Activated CD4-positive, alpha-beta T cell treated with anti-CD3 and anti-CD28 coated beads, Interleukin-2, amount 10 ng/mL, durations not matched to agents 24 days and 14 days (primary cell): ENCODE results near the gene B3GNT4. TPM values are rescaled to one million over a fixed set of nuclear protein-coding genes. Genes with fewer than 3 reads are reported as not detected.
"Not testable (repeated sequence)": the region's sequence is repeated elsewhere in the genome, so short reads cannot be mapped to it uniquely, and the experiment has no call there.

Experiments
- DNase-seq: peaks from one replicate; pipeline ENCODE4 v3.0.0; 2022
- H3K27ac Mint-ChIP-seq: one replicate; pipeline ENCODE4 v1.8.0; 2022; ENCODE audit warnings: mild to moderate bottlenecking, mixed read lengths
- H3K27me3 Mint-ChIP-seq: one replicate; pipeline ENCODE4 v1.8.0; 2022; ENCODE audit warnings: mixed read lengths
- H3K36me3 Mint-ChIP-seq: one replicate; pipeline ENCODE4 v1.8.0; 2022; ENCODE audit warnings: low read depth, mild to moderate bottlenecking, mixed read lengths
- H3K4me1 Mint-ChIP-seq: one replicate; pipeline ENCODE4 v1.8.0; 2021; ENCODE audit warnings: mixed read lengths
- H3K4me3 Mint-ChIP-seq: one replicate; pipeline ENCODE4 v1.8.0; 2022; ENCODE audit warnings: mild to moderate bottlenecking, moderate library complexity, mixed read lengths
- H3K9me3 Mint-ChIP-seq: one replicate; pipeline ENCODE4 v1.8.0; 2021; ENCODE audit warnings: mixed read lengths
- intact Hi-C: fragments of 100-400 bp; cut with micrococcal nuclease; formaldehyde crosslinking; loops from one replicate; pipeline ENCODE4 v1.15.1; 2023
- total RNA-seq: library from RNA; stranded (reverse); gene quantifications from 2 replicates; pipeline ENCODE4 v1.2.3, GENCODE V29; 2022

Gene B3GNT4
- total RNA-seq, 1 donor from 2014 or later = 1.0 TPM

DNA sequence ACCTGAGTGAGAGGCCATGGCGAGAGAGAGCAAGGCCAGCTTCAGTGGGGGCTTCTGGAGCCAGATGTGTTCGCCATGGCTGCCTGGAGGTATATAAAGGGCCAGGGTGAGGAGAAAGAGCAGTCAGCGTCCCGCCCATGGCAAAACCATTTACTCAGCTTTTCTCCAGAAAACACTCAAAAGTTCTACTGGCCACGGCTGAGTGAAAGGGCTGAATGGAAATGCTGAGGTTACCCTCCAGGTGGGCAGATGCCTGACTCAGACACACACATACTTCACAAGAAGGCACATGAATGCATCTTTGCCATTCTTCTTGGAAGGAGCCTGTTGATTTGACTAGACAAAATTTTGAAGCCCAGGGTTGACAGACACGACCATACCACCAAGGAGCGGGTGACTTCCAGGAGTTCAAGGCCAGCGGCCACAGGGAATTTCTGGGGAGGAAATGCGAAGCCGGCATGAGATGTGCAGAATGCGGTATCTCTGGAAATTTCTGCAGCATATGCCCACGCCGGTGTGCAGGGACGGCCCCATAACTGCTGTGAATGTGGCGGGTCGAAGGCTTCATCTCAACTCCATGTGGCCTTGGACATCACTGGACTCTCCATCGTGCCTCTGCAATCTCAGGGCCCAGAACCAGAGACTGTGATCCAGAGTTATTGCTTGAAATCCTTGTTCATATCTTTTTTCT, 29.2 kb upstream of the B3GNT4 start, which contains the start of gene IL31:
Gene IL31 (minus strand): TSS at position 67 of the 691 bp plus-strand sequence. CDS start 49 bp downstream, at position 18.
- no peak within 1 kb of the TSS for H3K27ac Mint-ChIP-seq
- H3K4me1 Mint-ChIP-seq = no peaks in the 10 kb centered on the region
- H3K36me3 Mint-ChIP-seq = no peaks in the 10 kb centered on the region
- intact Hi-C loops = no loop called here
- H3K27me3 Mint-ChIP-seq = peaks cover 6% of the 10 kb centered on the region
- no peak within 1 kb of the TSS for H3K4me3 Mint-ChIP-seq
- no peaks in the 10 kb centered on the region for H3K9me3 Mint-ChIP-seq
- DNase-seq = no peak

DNA sequence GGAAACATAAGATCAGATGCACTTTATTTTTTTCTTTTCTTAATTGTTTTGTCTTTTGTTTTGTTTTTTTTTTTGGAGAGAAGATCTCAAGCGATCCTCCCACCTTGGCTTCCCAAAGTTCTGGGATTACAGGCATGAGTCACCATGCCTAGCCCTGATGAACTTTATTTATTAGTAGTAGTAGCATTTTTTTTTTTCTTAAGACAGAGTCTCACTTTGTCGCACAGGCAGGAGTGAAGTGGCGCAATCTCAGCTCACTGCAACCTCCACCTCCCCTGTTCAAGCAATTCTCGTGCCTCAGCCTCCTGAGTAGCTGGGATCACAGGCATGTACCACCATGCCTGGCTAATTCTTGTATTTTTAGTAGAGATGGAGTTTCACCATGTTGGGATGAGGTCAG, 27.0 kb upstream of the B3GNT4 start:
- H3K9me3 Mint-ChIP-seq, H3K4me1 Mint-ChIP-seq, H3K27me3 Mint-ChIP-seq, H3K36me3 Mint-ChIP-seq, intact Hi-C loops, H3K4me3 Mint-ChIP-seq, H3K27ac Mint-ChIP-seq, DNase-seq: not testable (repeated sequence)

DNA sequence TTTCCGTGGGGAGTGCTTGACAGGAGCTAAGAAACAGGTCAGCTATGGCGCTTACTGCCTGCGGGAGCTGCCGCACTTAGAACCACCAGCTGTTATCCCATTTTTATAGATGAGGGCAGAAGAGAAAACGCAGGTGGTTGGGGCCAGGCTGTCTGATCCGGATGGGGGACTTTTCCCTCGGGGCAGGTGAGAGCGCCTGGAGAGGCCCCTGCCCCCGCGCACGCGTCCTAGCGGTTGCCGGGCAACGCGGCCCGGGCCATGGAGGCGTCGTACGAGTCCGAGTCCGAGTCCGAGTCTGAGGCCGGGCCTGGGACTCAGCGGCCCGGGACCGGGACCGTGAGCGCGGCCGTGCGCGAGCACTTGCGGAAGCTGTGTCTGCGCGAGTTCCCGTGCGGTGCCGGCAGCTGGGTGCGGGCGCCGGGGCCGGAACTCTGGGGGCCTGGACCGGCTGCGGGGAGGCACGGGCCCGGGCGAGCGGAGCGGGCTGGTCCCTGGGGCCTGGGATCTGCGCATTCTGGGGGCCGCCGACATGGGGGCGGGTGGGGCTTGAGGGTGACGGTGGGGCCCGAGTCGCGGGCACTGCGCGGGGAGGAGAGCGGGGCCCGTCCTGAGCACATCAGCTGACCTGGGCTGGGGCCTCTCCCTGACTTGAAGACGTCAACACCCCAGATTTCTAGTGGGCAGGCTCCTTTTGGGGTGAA, 20.5 kb upstream of the B3GNT4 start, which contains the start of gene LRRC43:
Gene LRRC43 (plus strand): TSS at position 237 of the 701 bp plus-strand sequence. CDS start 22 bp downstream, at position 259.
- Mint-ChIP-seq H3K4me3 (peak within 1 kb of the TSS; percentile 82), H3K27me3 (peaks cover 25% of the 10 kb centered on the region), H3K27ac (no peak within 1 kb of the TSS), H3K9me3 (no peaks in the 10 kb centered on the region), H3K4me1 (peaks cover 10% of the 10 kb centered on the region), H3K36me3 (no peaks in the 10 kb centered on the region)
- intact Hi-C loops = loop anchor here (2.0 kb wide), 1 partner anchor 16 kb away; no protein-coding TSS in a partner anchor
- DNase-seq = peak; percentile 82

DNA sequence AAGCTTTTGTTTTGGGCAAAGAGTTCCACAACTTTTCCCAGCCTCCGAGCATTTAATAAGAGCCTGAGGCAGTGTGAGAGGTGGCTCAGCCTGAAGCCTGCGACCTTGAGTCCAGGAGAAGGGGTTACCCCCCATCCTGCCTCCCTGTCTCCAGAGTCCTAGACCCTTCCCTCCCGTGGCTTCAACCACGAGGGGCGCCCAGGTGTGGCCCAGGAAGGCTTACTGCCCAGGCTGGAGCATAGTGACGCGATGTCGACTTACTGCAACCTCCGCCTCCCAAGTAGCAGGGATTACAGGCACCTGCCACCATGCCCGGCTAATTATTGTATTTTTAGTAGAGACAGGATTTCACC, 19.9 kb upstream of the B3GNT4 start:
- intact Hi-C loops = loop anchor here (2.0 kb wide), 1 partner anchor 17 kb away; no protein-coding TSS in a partner anchor
- no peaks in the 10 kb centered on the region for H3K36me3 Mint-ChIP-seq
- H3K27me3 Mint-ChIP-seq = peaks cover 25% of the 10 kb centered on the region
- H3K9me3 Mint-ChIP-seq = no peaks in the 10 kb centered on the region
- no peak for DNase-seq
- peak overlapping the region; percentile 51 for H3K4me3 Mint-ChIP-seq
- peaks cover 10% of the 10 kb centered on the region for H3K4me1 Mint-ChIP-seq
- H3K27ac Mint-ChIP-seq = no peak overlapping the region

DNA sequence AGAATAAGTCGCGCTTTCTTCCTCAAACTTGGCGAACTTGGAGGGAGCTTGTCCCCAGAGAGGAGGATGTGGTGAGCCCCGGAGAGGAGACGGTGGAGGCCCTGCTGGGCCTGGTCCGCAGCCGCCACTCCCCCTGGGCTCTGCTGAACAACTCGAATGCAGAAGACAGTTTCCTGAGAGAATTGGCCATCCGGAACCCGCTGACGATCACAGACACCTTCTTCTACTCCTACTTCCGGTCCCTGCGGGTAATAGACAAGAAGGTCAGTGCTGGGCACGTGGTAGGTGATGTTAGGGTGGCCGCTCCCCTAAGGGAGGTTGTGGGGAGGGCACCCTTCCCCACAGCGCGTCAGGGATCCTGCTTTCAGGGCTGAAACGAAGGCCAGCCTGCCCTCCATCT, 19.0 kb upstream of the B3GNT4 start:
- peaks cover 10% of the 10 kb centered on the region for H3K4me1 Mint-ChIP-seq
- no peak for DNase-seq
- no peaks in the 10 kb centered on the region for H3K36me3 Mint-ChIP-seq
- peak overlapping the region; percentile 48 for H3K4me3 Mint-ChIP-seq
- peaks cover 22% of the 10 kb centered on the region for H3K27me3 Mint-ChIP-seq
- intact Hi-C loops = no loop called here
- H3K27ac Mint-ChIP-seq = no peak overlapping the region
- H3K9me3 Mint-ChIP-seq = no peaks in the 10 kb centered on the region

DNA sequence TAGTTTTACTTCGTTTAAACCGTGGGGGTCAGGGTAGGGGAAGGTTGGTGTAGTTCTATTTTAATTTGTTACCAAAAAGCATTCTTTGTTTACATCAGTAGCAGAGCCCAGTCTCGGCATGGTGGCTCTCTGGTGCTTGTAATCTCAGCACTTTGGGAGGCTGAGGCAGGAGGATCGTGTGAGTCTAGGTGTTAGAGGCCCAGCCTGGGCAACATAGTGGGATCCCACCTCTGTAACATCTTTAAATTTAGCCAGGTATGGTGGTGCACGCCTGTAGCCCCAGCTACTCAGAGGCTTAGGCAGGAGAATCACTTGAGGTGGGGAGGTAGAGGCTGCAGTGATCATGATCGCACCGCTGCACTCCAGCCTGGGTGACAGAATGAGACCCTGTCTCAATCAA, 18.4 kb upstream of the B3GNT4 start:
- peaks cover 8% of the 10 kb centered on the region for H3K4me1 Mint-ChIP-seq
- H3K9me3 Mint-ChIP-seq = no peaks in the 10 kb centered on the region
- no peak for DNase-seq
- no peak overlapping the region for H3K27ac Mint-ChIP-seq
- intact Hi-C loops = no loop called here
- peaks cover 20% of the 10 kb centered on the region for H3K27me3 Mint-ChIP-seq
- no peaks in the 10 kb centered on the region for H3K36me3 Mint-ChIP-seq
- peak overlapping the region; percentile 28 for H3K4me3 Mint-ChIP-seq

DNA sequence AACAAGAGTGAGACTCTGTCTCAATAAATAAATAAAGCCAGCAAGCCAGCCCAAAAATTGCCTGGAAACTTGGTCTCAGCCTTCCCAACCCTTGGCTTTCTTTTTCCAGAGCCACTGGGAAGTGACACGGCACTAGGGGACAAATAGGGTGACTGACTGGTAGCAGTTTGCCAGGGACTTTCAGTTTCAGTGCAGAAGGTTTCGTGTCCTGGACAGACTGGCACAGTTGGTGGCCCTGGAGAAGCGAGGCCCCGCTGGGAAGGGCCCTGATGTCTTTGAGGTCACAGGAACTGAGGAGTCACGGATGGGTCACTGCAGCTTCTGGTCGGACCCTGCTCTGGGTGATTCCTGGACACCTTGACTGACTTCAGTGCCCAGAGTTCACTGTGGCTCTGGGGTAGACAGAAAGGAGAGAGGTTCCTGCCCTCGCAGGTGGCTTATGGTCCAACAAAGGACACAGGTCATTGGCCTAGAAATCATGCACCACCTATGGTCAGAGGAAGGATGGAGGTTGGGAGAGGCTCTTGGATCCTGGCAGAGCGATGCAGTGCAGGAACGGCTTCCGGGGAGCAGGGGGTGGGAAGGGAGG, 17.9 kb upstream of the B3GNT4 start:
- intact Hi-C loops = no loop called here
- Mint-ChIP-seq H3K4me1 (peaks cover 6% of the 10 kb centered on the region), H3K9me3 (no peaks in the 10 kb centered on the region), H3K36me3 (no peaks in the 10 kb centered on the region), H3K27me3 (peaks cover 20% of the 10 kb centered on the region), H3K27ac (no peak overlapping the region), H3K4me3 (no peak overlapping the region)
- DNase-seq = no peak

DNA sequence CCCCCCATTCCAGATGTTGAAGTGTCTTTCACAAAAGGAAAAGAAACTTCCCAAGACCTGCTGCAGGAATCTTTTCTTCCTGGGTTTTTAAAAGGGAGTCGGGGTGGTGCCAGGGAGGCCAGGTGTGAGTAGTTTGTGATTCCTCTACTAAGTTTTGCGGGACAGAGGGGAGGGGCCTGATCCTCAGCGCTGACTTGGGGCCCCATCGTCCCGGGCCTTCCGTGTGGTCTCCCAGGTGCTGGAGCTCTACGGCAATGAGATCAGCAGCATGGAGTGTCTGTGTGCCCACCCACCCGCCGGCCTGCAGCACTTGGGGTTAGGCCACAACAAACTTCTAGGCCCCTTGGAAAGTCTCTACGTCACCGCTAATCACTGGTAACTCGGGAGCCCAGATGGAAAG, 16.0 kb upstream of the B3GNT4 start:
- peaks cover 17% of the 10 kb centered on the region for H3K27me3 Mint-ChIP-seq
- no peak overlapping the region for H3K27ac Mint-ChIP-seq
- no peak for DNase-seq

DNA sequence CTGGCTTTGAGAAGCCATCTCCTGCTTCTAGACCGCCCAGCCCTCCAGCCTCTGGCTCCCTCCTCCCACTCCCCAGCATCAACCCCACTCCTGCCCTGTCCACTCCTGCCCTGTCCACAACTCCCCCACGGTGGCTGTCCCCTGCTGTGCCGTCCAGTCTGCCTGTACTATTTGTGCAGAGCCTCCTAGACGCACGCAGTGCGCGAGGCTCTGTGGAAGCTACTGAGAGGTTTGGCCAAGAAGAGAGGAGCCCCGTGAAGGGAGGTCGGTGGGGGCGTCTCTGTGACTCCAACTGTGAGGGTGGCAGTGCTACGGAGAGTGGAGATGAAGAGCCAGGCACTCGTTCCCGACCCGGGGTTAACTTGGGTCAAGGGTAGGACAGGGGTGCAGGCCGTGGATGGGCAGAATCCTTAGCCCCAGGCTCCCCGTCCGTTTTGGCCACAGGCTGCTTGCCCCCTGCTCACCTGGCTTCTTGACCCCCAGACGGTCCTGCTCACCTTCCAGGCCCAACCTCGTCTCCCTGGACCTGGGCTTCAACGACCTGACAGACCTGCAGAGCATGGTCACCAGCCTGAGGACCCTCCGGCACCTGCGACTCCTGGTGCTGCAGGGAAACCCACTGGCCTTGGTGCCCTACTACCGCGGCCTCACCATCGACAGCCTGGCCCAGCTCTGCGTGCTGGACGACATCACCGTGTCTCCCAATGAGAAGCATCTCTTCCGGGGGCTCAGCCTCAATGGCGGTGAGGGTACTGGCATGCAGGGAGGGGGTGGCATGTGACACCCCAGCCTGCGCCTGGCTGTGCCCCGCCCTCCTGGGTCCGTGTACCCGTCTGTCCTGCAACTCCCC, 13.7 kb upstream of the B3GNT4 start:
- H3K4me1 Mint-ChIP-seq = no peaks in the 10 kb centered on the region
- no peak for DNase-seq
- H3K9me3 Mint-ChIP-seq = no peaks in the 10 kb centered on the region
- H3K36me3 Mint-ChIP-seq = no peaks in the 10 kb centered on the region
- no peak overlapping the region for H3K4me3 Mint-ChIP-seq
- H3K27ac Mint-ChIP-seq = no peak overlapping the region
- intact Hi-C loops = loop anchor here (2.0 kb wide), 1 partner anchor 67 kb away; no protein-coding TSS in a partner anchor
- H3K27me3 Mint-ChIP-seq = peaks cover 11% of the 10 kb centered on the region

More for the DNA sequence above, 16.0 kb upstream of the B3GNT4 start:
- no peaks in the 10 kb centered on the region for H3K36me3 Mint-ChIP-seq
- H3K9me3 Mint-ChIP-seq = no peaks in the 10 kb centered on the region
- no peak overlapping the region for H3K4me3 Mint-ChIP-seq
- H3K4me1 Mint-ChIP-seq = peaks cover 5% of the 10 kb centered on the region
- intact Hi-C loops = no loop called here

DNA sequence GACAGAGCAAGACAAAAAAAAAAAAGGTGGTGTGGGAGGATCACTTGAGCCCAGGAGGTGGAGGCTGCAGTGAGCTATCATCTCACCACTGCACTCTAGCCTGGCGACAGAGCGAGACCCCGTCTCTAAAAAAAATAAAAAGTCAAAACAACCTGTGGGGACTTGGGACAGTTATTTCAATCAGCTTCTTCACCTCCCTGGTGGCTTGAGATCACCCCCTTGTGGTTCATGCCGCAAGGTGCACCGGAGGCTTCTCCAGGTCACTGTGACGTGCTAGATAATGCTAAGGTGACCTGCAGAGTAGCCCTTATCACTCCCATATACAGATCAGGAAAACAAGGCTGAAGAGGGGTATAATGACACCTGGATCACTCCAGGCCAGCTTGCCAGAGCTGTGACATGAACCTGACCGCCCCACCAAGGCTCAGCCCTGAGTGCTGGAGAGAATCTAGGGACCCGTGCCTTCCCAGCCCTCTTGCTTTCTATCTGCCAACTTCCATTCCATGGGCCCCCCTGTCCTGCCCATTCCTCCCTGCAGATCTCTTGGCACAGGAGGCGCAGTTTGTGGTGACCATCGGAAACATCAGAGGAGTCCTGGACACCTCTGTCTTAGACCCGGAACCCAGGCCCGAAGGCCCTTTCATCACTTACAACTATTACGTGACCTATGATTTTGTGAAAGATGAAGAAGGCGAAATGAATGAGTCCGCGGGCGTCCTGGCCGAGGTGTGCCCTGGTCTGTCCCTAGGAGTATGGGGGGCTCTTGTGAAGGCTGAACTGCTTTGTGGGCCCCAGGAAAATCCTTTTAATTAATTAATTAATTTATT, 12.5 kb upstream of the B3GNT4 start:
- peaks cover 15% of the 10 kb centered on the region for H3K27me3 Mint-ChIP-seq

DNA sequence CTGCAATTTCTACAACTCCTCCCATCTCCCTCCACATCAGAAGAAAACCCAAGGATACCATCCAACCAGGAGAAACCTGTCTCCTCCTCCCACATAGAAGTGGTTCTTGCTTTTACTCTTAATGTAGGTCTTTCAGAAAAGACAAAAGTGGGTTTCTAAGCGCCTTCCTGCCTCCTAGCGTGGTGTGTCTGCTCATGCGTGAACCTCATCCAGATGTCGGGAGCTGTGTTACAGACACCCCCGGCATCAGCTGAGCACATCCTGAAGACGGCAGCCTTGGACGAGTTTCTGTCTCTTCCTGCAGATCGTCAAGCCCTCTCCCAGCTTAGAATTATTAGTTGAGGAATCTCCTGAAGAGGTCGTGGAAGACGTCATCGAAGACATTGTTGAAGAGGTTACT, 11.1 kb upstream of the B3GNT4 start:
- DNase-seq = no peak
- H3K36me3 Mint-ChIP-seq = no peaks in the 10 kb centered on the region
- no peak overlapping the region for H3K27ac Mint-ChIP-seq

More for the DNA sequence above, 12.5 kb upstream of the B3GNT4 start:
- Mint-ChIP-seq H3K4me3 (no peak overlapping the region), H3K9me3 (no peaks in the 10 kb centered on the region), H3K36me3 (no peaks in the 10 kb centered on the region), H3K27ac (no peak overlapping the region), H3K4me1 (no peaks in the 10 kb centered on the region)
- intact Hi-C loops = loop anchor here (1.0 to 2.0 kb wide), 4 partner anchors 31 to 137 kb away; no protein-coding TSS in a partner anchor
- DNase-seq = peak; percentile 92

DNA sequence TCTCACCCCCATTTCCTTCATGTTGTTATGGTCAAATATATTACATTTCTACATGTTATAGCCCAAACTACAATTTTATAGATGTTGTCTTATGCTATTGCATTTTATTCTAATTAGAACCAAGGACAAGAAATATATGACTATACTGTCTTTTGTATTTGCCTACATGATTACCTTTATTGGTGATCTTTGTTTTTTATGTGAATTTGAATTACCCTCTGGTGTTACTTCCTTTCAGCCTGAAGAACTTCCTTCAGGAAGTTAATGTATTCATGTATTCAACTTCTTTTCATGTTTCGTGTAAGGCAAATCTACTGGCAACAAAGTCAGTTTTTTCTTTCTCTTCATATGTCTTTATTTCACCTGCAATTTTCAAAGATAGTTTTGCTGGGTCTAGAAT, 8.7 kb upstream of the B3GNT4 start:
- Mint-ChIP-seq H3K9me3 (no peaks in the 10 kb centered on the region), H3K27me3 (peaks cover 22% of the 10 kb centered on the region), H3K36me3 (no peaks in the 10 kb centered on the region), H3K4me3 (no peak overlapping the region), H3K27ac (no peak overlapping the region), H3K4me1 (peaks cover 7% of the 10 kb centered on the region)
- DNase-seq = no peak
- intact Hi-C loops = no loop called here

More for the DNA sequence above, 11.1 kb upstream of the B3GNT4 start:
- Mint-ChIP-seq H3K4me3 (no peak overlapping the region), H3K27me3 (peaks cover 18% of the 10 kb centered on the region), H3K4me1 (peaks cover 2% of the 10 kb centered on the region), H3K9me3 (no peaks in the 10 kb centered on the region)
- intact Hi-C loops = no loop called here

DNA sequence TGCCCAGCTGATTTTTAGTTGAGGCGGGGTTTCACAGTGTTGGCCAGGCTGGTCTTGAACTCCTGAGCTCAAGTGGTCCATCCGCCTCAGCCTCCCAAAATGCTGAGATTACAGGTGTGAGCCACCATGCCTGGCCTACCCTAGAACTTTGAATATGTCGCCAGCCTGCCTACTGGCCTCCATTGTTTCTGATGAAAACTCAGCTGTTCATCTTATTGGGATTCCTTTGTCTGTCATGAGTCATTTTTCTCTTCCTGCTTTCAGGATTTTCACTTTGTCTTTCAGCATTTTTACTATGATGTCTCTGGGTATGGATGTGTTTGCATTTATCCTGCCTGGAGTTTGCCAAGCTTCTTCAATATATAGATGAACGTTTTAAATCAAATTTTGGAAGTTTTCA, 8.1 kb upstream of the B3GNT4 start:
- DNase-seq = no peak
- H3K36me3 Mint-ChIP-seq = no peaks in the 10 kb centered on the region
- H3K4me3 Mint-ChIP-seq = no peak overlapping the region
- H3K9me3 Mint-ChIP-seq = no peaks in the 10 kb centered on the region
- H3K27me3 Mint-ChIP-seq = peaks cover 22% of the 10 kb centered on the region
- H3K27ac Mint-ChIP-seq = no peak overlapping the region
- intact Hi-C loops = no loop called here
- peaks cover 8% of the 10 kb centered on the region for H3K4me1 Mint-ChIP-seq
